Heart right ventricle (tissue), 16 donors: ENCODE results near the gene F13A1. TPM values are rescaled to one million over a fixed set of nuclear protein-coding genes. Genes with fewer than 3 reads are reported as not detected.

ENCODE experiments used
- ATAC-seq, 8 donors: fragments of 200-7000 bp; cut with Tn5 transposase; one replicate each; pipeline ENCODE4 v1.9.1; 2020; ENCODE audit warnings: mild to moderate bottlenecking in 8 of 8, moderate library complexity in 8 of 8, moderate number of reproducible peaks in 1 of 8
- DNase-seq, 2 donors: peaks; one replicate each; pipeline ENCODE4 v3.0.0-alpha.2; 2020
- H3K27ac ChIP-seq, 10 donors: fragments of 200-600 bp; sonication (generic) in 2 of 10; one replicate each; pipeline versions ENCODE4 v1.5.0 to v1.8.0; 2020 to 2022; ENCODE audit warnings: mild to moderate bottlenecking in 3 of 10
- H3K27me3 ChIP-seq, 7 donors: fragments of 200-600 bp; one replicate each; pipeline ENCODE4 v1.8.0; 2021 to 2022; ENCODE audit warnings: mild to moderate bottlenecking in 2 of 7
- H3K36me3 ChIP-seq, 9 donors: fragments of 200-600 bp; sonication (generic) in 1 of 9; one replicate each; pipeline versions ENCODE4 v1.5.0 to v1.8.0; 2020 to 2022; ENCODE audit warnings: mild to moderate bottlenecking in 2 of 9
- H3K4me1 ChIP-seq, 9 donors: fragments of 200-600 bp; sonication (generic) in 1 of 9; one replicate each; pipeline versions ENCODE4 v1.5.0 to v1.8.0; 2020 to 2022; ENCODE audit warnings: mild to moderate bottlenecking in 4 of 9
- H3K4me3 ChIP-seq, 10 donors: fragments of 200-600 bp; sonication (generic) in 2 of 10; one replicate each; pipeline versions ENCODE4 v1.5.0 to v1.8.0; 2020 to 2022; ENCODE audit warnings: mild to moderate bottlenecking in 7 of 10, moderate library complexity in 2 of 10
- H3K9me3 ChIP-seq, 11 donors: fragments of 200-600 bp in 10 of 11; sonication (generic) in 2 of 11; one replicate each; pipeline versions ENCODE4 v1.5.0 to v1.8.0; 2013 to 2022; ENCODE audit warnings: mild to moderate bottlenecking in 2 of 11, control low read depth in 1 of 11, moderate library complexity in 1 of 11
- CTCF ChIP-seq, 9 donors: fragments of 200-600 bp; sonication (generic) in 2 of 9; IDR thresholded peaks; one replicate each; pipeline versions ENCODE4 v1.5.0 to v1.8.0; 2021 to 2022; ENCODE audit warnings: antibody characterized with exemption in 9 of 9, mild to moderate bottlenecking in 5 of 9, moderate library complexity in 1 of 9
- WGBS, 2 donors: extraction: QIAGEN DNeasy Blood & Tissue Kit; methylation state at CpG; one replicate each; pipeline ENCODE4 v1.1.7; 2013; ENCODE audit warnings: inconsistent platforms in 1 of 2; 5-methylcytosine and 5-hydroxymethylcytosine counted together
- intact Hi-C, 10 donors: fragments of 100-400 bp; cut with DNase I; formaldehyde crosslinking; loops; one replicate each; pipeline versions ENCODE4 v1.11.1 to v1.14.2; 2022
- polyA plus RNA-seq, 2 donors: library from polyadenylated mRNA; stranded (reverse); fragments of 200-250 nt; gene quantifications; one replicate each; pipeline ENCODE4 v1.2.3, GENCODE V29; 2013
- total RNA-seq, 10 donors: library from RNA; stranded (reverse); fragmentation: NEBNext Ultra II Directional in 3 of 10; extraction: Animal tissue kit (Norgen Biotek cat#: 25700) in 3 of 10; gene quantifications; one replicate each; pipeline versions ENCODE4 v1.2.1 to v1.2.4, GENCODE V29; 2021 to 2023
- donor health status: Arrhythmogenic right ventricular cardiomyopathy.
- donor health status: ischemic (EF 13 %, LVEDD 7.1; RV severe dilation, severe dysfunction).
- donor health status: healthy with polysubstance abuse.
- donor health status: DM: no; HTN: yes; CAD: no.
- donor health status: DM: no; HTN: no; CAD: no.
- donor health status: ischemic (EF 25% LVEDD 6.9; RV normal size, moderate dysfunction).
- donor health status: ischemic (EF 25% LVEDD 5.7; RV mildly dilated, moderate dysfunction).
- donor health status: healthy.
- donor health status: DM: yes; HTN: yes; CAD: no.
- donor health status: Ischemic cardiomyopathy.
- donor health status: ischemic (EF 35%, LVEDD 5.7; RV mildly dilated, moderate dysfunction).
- donor health status: nonischemic (EF 11% LVEDD 7.7; RV severe dilation, severe dysfunction).
- donor health status: DM: yes; HTN: yes; CAD: no.
- donor health status: PGD.
- donor health status: ischemic (EF 29% LVEDD 5.4; RV normal size, mild dysfunction).
- donor health status: nonischemic (EF 23%, LVEDD 6.1; RV moderate dilation, normal function).

F13A1 gene
- total and polyA plus RNA-seq, 12 donors: 8.4 to 265 (median 22.8) TPM

GRCh38 chr6:6239598-6240581, 80.6 kb downstream of the F13A1 start:
- peaks cover 0 to 14% (median 0%) of the 10 kb centered on the region in 9 donors for H3K36me3 ChIP-seq
- no peaks in the 10 kb centered on the region for H3K4me1 ChIP-seq
- ATAC-seq (no peak), DNase-seq (no peak)
- no peak overlapping the region for H3K27ac ChIP-seq
- TF ChIP-seq CTCF (IDR thresholded peaks at IDR 0.05): no peak
- H3K4me3 ChIP-seq: no peak overlapping the region
- H3K27me3 ChIP-seq: no peaks in the 10 kb centered on the region
- intact Hi-C loops: no loop called here
- WGBS, 2 donors: 50 to 59% methylated on average over 5 of the region's 5 CpGs
- H3K9me3 ChIP-seq: no peaks in the 10 kb centered on the region

DNA sequence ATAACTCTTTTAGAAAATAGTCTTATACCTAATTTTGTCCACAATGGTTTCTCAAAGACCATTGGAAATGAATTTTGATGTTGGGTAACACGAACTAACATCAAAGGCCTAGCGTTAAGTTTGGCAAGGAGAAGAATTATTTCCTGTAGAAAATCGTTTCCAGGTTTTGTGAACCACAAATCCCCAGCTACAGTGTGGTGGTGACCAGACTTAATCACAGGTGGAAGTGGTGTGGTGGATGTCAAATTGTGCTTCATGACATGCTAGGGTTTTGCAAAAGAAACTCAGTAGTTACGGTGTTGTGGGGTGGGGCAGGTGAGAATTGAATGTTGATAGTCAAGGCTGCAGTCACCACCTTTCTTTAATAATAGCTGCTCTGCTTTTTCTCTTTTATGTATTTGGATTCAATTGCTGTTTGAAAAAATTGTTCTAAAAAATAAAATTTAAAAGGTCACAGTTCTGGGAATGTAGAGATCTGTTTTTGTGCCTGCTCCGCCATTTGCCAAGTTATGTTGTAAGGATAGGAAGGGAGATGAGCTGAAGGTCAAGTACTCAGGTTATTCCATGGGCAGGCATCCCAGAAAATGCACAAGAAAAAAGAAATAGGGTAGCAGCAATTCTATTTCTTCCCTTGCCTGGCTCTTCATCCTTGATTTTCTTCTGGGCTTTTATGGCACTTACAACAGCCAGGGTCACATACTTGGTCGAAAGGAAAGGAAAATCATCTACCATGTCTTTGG, 83.6 kb downstream of the F13A1 start:
- no peak for TF ChIP-seq CTCF (IDR thresholded peaks at IDR 0.05)
- 63 to 67% methylated on average over 6 of the region's 6 CpGs for WGBS, 2 donors
- Histone ChIP-seq H3K27me3 (no peaks in the 10 kb centered on the region), H3K27ac (no peak overlapping the region), H3K36me3 (peaks cover 0 to 14% (median 0%) of the 10 kb centered on the region in 9 donors), H3K4me1 (no peaks in the 10 kb centered on the region), H3K9me3 (peaks cover 0 to 4% (median 0%) of the 10 kb centered on the region in 11 donors), H3K4me3 (no peak overlapping the region)
- DNase-seq (no peak), ATAC-seq (no peak)
- intact Hi-C loops: no loop called here

GRCh38 chr6:6235786-6236185, 84.7 kb downstream of the F13A1 start:
- no peak for ATAC-seq
- peaks cover 0 to 11% (median 0%) of the 10 kb centered on the region in 9 donors for H3K36me3 ChIP-seq
- no peaks in the 10 kb centered on the region for H3K4me1 ChIP-seq
- no peaks in the 10 kb centered on the region for H3K27me3 ChIP-seq
- H3K27ac ChIP-seq: no peak overlapping the region
- peaks cover 0 to 4% (median 0%) of the 10 kb centered on the region in 11 donors for H3K9me3 ChIP-seq
- intact Hi-C loops: no loop called here
- no peak for TF ChIP-seq CTCF (IDR thresholded peaks at IDR 0.05)
- 79 to 82% methylated on average over 2 of the region's 2 CpGs for WGBS, 2 donors
- H3K4me3 ChIP-seq: no peak overlapping the region
- DNase-seq: no peak

DNA sequence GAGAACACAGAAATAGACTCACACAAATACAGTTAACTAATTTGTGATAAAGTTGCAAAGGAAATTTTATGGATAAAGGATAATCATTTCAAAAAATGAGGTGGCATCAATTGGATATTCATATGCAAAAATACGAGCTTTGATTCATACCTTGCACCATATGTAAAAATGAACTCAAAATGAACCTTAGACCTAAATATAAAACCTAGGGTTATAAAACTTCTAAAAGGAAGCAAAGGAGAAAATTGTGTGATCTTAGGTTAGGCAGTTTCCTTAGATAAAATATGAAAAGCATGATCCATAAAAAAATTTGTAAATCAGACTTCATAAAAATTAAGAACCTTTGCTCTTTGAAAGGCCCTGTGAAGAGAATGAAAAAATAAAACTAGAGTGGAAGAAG, 85.5 kb downstream of the F13A1 start:
- Histone ChIP-seq H3K27me3 (no peaks in the 10 kb centered on the region), H3K9me3 (peaks cover 0 to 4% (median 0%) of the 10 kb centered on the region in 11 donors), H3K4me1 (no peaks in the 10 kb centered on the region), H3K4me3 (no peak overlapping the region), H3K36me3 (peaks cover 0 to 5% (median 0%) of the 10 kb centered on the region in 9 donors), H3K27ac (no peak overlapping the region)
- WGBS, 2 donors: 70 to 80% methylated on average over 1 of the region's 1 CpG
- ATAC-seq (no peak), DNase-seq (no peak)
- intact Hi-C loops: no loop called here
- TF ChIP-seq CTCF (IDR thresholded peaks at IDR 0.05): no peak
